Right lung (tissue), 5 donors: ENCODE results near the gene NKX2-8. TPM values are rescaled to one million over a fixed set of nuclear protein-coding genes. Genes with fewer than 3 reads are reported as not detected.
"Not testable (repeated sequence)": the region's sequence is repeated elsewhere in the genome, so short reads cannot be mapped to it uniquely, and the experiment has no call there.

Experiments
- DNase-seq, 2 donors: peaks; one replicate each; pipeline ENCODE4 v3.0.0-alpha.2; 2013
- polyA plus RNA-seq, 5 donors: library from polyadenylated mRNA; unstranded; fragments of 120-200 nt; gene quantifications; one replicate each; pipeline versions ENCODE4 v1.2.1 to v1.2.3, GENCODE V29; 2013; ENCODE audit warnings: inconsistent platforms in 1 of 5, low replicate concordance in 1 of 5; ENCODE audit not compliant: insufficient read length in 5 of 5, insufficient read depth in 1 of 5

NKX2-8 gene
- polyA plus RNA-seq, 5 donors = 0.11 to 0.51 TPM; not detected in 3

GRCh38 chr14:36580141-36580855 lies 2.1 kb downstream of the NKX2-8 start:
- DNase-seq = no peak

DNA sequence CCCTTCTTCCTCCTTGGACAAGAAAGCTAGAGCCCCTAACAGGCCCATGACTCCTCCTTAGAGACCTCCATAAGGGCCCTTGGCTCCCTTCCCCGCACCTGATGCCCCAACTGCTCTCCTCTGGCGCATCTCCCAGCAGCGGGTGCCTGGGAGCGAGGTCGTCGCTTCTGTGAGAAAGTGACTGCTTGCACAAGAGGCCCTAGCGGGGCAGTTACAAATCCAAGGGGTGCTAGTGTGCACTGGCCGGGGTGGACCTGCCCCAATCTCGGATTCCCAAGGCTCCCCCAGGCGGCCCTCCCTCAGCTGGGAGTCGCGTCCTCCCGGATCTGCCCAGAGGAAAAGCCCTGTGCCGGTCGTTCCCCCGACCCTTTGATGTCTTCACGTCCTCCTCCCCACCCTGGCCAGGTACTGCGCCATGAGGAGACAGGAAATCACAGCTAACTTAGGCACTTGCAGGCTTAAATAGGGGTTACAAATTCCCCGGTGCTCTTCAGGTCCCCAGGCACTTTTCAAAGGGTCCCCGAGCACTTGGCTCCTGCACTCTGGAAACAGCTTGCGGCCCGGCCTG lies 2.8 kb downstream of the NKX2-8 start:
- DNase-seq = no peak

GRCh38 chr14:36579001-36579555 lies 3.3 kb downstream of the NKX2-8 start:
- no peak for DNase-seq

- DNase-seq = no peak
Measured at GRCh38 chr14:36570065-36570464, 12.3 kb downstream of the NKX2-8 start.

DNA sequence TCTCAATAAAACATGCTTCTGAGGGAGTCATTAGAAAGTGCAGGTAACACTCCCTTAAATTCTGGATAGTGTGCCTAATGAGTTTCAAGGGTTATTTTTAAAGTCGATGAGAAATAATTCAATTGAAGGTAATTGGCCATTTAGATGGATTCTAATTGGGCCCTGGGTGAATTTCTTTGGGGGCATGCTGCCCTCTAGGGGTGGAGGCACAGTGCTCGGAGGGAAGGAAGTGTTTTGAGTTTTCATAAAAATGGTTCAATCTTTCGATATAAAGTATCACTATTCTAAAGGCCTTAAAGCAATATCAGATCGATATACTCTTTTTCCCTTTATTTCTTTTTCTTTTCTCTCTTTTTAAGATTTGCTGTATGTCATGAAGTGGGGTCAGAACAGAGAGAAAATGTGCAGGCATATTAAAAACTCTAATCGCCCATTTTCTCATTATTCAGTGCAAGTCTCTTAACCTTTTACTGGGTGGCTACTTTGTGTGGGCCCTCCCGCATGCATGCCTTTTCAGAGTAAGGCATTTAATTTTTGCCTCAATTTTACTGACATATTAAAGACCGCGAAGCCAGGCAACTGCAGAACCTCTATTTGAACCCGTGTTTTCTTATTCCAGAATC lies 25.5 kb downstream of the NKX2-8 start:
- no peak for DNase-seq

- no peak for DNase-seq
Measured at GRCh38 chr14:36555998-36556743, 26.2 kb downstream of the NKX2-8 start.

GRCh38 chr14:36553656-36554260 lies 28.7 kb downstream of the NKX2-8 start:
- peak; percentile 23 to 29 for DNase-seq

GRCh38 chr14:36550899-36551298 lies 31.5 kb downstream of the NKX2-8 start:
- DNase-seq = no peak

DNA sequence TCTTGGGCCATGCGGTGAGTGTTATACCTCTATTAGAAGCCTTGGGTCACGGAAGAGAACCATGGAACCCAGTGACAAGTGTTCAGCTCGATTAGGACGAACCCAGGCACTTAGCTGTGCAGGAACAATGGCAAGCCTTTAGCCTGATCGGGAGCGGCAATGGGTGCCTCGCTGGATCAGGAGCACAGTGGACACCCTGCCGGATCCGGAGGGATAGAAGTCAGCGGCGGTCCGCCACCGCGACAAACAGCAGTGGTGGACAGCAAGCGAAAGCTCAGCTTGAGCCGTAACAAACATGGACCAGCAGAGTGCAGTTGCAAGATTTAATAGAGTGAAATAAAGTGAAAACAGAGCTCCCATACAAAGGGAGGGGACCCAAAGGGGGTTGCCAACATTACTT lies 38.1 kb downstream of the NKX2-8 start:
- DNase-seq = not testable (repeated sequence)

GRCh38 chr14:36538051-36538450 lies 44.4 kb downstream of the NKX2-8 start:
- no peak for DNase-seq

Other genes with a start within 250 kb of the NKX2-8 start
- 100 to 1,000 TPM; 116 to 157 (median 121) TPM for gene NKX2-1, start 62.4 kb downstream of the NKX2-8 start, polyA plus RNA-seq
- gene PAX9, start 79.2 kb upstream of the NKX2-8 start, polyA plus RNA-seq = under 1 TPM; 0.43 to 0.68 (median 0.56) TPM